ENCODE measurements around the gene CD99L2. TPM values are rescaled to one million over a fixed set of nuclear protein-coding genes. Genes with fewer than 3 reads are reported as not detected.

The CD99L2 gene
- total and polyA plus RNA-seq, 7 experiments from 2014 or later, result 14.3 to 20.4 (median 16.0) TPM

DNA sequence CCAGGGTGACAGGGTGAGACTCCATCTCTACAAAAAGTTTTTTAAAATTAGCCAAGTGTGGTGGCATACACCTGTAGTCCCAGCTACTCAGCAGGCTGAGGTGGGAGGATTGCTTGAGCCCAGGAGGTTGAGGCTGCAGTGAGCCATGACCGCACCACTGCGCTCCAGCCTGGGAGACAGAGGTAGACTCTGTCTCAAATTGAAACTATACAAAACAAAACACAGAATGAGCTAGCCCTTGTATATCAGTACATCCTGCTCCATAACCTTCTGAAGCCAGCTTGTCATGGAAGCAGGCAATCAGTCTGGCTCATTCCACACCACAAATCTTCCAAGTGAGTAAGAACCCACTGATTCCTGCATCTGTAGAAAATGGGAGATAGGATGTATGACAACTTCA, 49.0 kb downstream of the CD99L2 start:
- no peaks in the 10 kb centered on the region for H3K36me3 ChIP-seq (ENCODE audit: control insufficient read depth in 2 of 3, insufficient read depth in 3 of 3, low read length in 3 of 3)
- POLR2A ChIA-PET, result no interaction called here
- no peaks in the 10 kb centered on the region for H3K27me3 Mint-ChIP-seq
- H3K4me3 ChIP-seq (ENCODE audit: low read length), result no peak overlapping the region
- CTCF ChIA-PET, result no interaction called here
- H3K9me3 Mint-ChIP-seq, result peaks cover 0 to 7% (median 0%) of the 10 kb centered on the region in 11 donors
- peaks cover 3 to 14% (median 3%) of the 10 kb centered on the region in 5 donors for H3K36me3 Mint-ChIP-seq
- ATAC-seq (no peak), DNase-seq (no peak)
- no peaks in the 10 kb centered on the region for H3K27me3 ChIP-seq (ENCODE audit: control insufficient read depth in 2 of 2, insufficient read depth in 2 of 2, low read length in 2 of 2)
- intact Hi-C loops (cut with micrococcal nuclease), result no loop called here
- no peak overlapping the region for H3K27ac ChIP-seq (ENCODE audit: low read depth, low read length)
- no peak overlapping the region for H3K4me3 Mint-ChIP-seq
- H3K9me3 ChIP-seq (ENCODE audit: control insufficient read depth in 2 of 3, low read length in 3 of 3), result no peaks in the 10 kb centered on the region
- H3K27ac Mint-ChIP-seq, result no peak overlapping the region
- peaks cover 0 to 22% (median 7%) of the 10 kb centered on the region in 7 donors for H3K4me1 Mint-ChIP-seq
- H3K4me1 ChIP-seq (ENCODE audit: control insufficient read depth in 2 of 2, insufficient read depth in 2 of 2, low read length in 2 of 2), result no peaks in the 10 kb centered on the region

DNA sequence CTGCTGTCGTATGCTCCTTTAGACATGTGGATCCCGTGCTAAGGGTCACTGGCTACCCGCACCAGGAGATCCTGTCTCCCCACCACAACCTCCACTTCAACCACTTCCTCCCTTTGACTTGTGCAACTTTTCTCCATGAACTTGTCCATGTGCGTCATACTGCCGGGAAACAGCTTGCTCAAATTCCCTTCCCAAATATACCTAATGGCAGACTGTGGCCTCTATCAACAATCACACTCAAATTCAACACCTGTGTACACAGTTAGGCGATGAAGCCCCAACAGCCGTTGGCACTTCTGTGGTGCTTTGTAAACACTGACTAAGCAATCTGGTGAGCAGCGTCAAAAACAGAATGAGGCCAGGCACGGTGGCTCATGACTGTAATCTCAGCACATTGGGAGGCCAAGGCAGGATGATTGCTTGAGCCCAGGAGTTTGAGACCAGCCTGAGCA, 49.5 kb downstream of the CD99L2 start:
- no peaks in the 10 kb centered on the region for H3K27me3 Mint-ChIP-seq
- peaks cover 0 to 17% (median 7%) of the 10 kb centered on the region in 7 donors for H3K4me1 Mint-ChIP-seq
- no peak overlapping the region for H3K4me3 Mint-ChIP-seq
- peak overlapping the region in 1 of 9 donors; percentile 38 for H3K27ac Mint-ChIP-seq
- Histone ChIP-seq H3K4me3 (ENCODE audit: low read length) (no peak overlapping the region), H3K4me1 (ENCODE audit: control insufficient read depth in 2 of 2, insufficient read depth in 2 of 2, low read length in 2 of 2) (no peaks in the 10 kb centered on the region), H3K27me3 (ENCODE audit: control insufficient read depth in 2 of 2, insufficient read depth in 2 of 2, low read length in 2 of 2) (no peaks in the 10 kb centered on the region), H3K27ac (ENCODE audit: low read depth, low read length) (no peak overlapping the region), H3K9me3 (ENCODE audit: control insufficient read depth in 2 of 3, low read length in 3 of 3) (no peaks in the 10 kb centered on the region), H3K36me3 (ENCODE audit: control insufficient read depth in 2 of 3, insufficient read depth in 3 of 3, low read length in 3 of 3) (no peaks in the 10 kb centered on the region)
- CTCF ChIA-PET, result no interaction called here
- peaks cover 0 to 5% (median 0%) of the 10 kb centered on the region in 11 donors for H3K9me3 Mint-ChIP-seq
- H3K36me3 Mint-ChIP-seq, result peaks cover 0 to 12% (median 3%) of the 10 kb centered on the region in 5 donors
- ATAC-seq (peak; percentile 41), DNase-seq (no peak)
- intact Hi-C loops (cut with micrococcal nuclease), result no loop called here
- POLR2A ChIA-PET, result no interaction called here

DNA sequence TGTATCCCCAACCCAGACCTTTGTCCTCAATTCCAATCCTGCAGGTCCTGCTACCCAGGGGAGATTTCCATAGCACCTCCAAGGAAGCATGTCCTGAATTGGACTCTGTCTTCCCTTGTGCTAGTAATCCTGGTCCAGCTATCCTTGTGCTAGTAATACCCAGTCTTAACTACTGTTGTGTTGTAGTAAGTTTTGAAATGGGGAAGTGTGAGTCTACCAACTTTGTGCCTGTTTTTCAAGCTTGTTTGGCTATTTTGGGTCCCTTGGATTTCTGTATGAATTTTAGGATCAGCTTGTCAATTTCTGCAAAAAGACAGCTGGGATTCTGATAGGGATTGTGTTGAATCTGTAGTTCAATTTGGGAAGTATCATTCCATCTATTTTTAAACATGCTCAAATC, 51.4 kb downstream of the CD99L2 start:
- Histone ChIP-seq H3K9me3 (ENCODE audit: control insufficient read depth in 2 of 3, low read length in 3 of 3) (no peaks in the 10 kb centered on the region), H3K27ac (ENCODE audit: low read depth, low read length) (no peak overlapping the region), H3K36me3 (ENCODE audit: control insufficient read depth in 2 of 3, insufficient read depth in 3 of 3, low read length in 3 of 3) (no peaks in the 10 kb centered on the region), H3K4me1 (ENCODE audit: control insufficient read depth in 2 of 2, insufficient read depth in 2 of 2, low read length in 2 of 2) (no peaks in the 10 kb centered on the region), H3K4me3 (ENCODE audit: low read length) (no peak overlapping the region), H3K27me3 (ENCODE audit: control insufficient read depth in 2 of 2, insufficient read depth in 2 of 2, low read length in 2 of 2) (no peaks in the 10 kb centered on the region)
- H3K4me1 Mint-ChIP-seq, result peaks cover 0 to 11% (median 7%) of the 10 kb centered on the region in 7 donors
- ChIA-PET CTCF (no interaction called here), POLR2A (no interaction called here)
- H3K27me3 Mint-ChIP-seq, result no peaks in the 10 kb centered on the region
- ATAC-seq (no peak), DNase-seq (no peak)
- H3K27ac Mint-ChIP-seq, result peak overlapping the region in 1 of 9 donors; percentile 6
- peaks cover 0 to 5% (median 1%) of the 10 kb centered on the region in 5 donors for H3K36me3 Mint-ChIP-seq
- peaks cover 0 to 5% (median 0%) of the 10 kb centered on the region in 11 donors for H3K9me3 Mint-ChIP-seq
- no peak overlapping the region for H3K4me3 Mint-ChIP-seq
- intact Hi-C loops (cut with micrococcal nuclease), result no loop called here

DNA sequence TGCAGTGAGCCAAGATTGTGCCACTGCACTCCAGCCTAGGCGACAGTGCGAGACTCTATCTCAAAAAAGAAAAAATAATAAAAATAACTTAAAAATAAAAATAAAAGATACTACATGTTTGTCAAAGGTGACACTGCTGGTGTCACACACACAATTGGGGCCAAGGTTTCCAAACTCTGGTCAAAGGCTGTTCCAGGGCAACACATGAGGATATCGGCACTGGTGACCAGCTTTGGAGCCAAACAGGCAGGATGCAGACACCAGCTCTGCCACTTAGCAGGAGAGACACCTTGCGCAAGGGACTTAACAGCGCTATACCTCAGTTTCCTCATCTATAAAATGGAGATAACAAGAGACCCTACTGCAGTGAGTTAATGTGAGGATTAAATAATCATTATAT, 52.3 kb downstream of the CD99L2 start:
- peaks cover 0 to 3% (median 0%) of the 10 kb centered on the region in 5 donors for H3K36me3 Mint-ChIP-seq
- H3K9me3 Mint-ChIP-seq, result peaks cover 0 to 2% (median 0%) of the 10 kb centered on the region in 11 donors
- H3K4me3 Mint-ChIP-seq, result no peak overlapping the region
- no peaks in the 10 kb centered on the region for H3K9me3 ChIP-seq (ENCODE audit: control insufficient read depth in 2 of 3, low read length in 3 of 3)
- intact Hi-C loops (cut with micrococcal nuclease), result no loop called here
- no peaks in the 10 kb centered on the region for H3K27me3 ChIP-seq (ENCODE audit: control insufficient read depth in 2 of 2, insufficient read depth in 2 of 2, low read length in 2 of 2)
- no peaks in the 10 kb centered on the region for H3K36me3 ChIP-seq (ENCODE audit: control insufficient read depth in 2 of 3, insufficient read depth in 3 of 3, low read length in 3 of 3)
- ChIA-PET POLR2A (no interaction called here), CTCF (no interaction called here)
- no peaks in the 10 kb centered on the region for H3K4me1 ChIP-seq (ENCODE audit: control insufficient read depth in 2 of 2, insufficient read depth in 2 of 2, low read length in 2 of 2)
- H3K27ac Mint-ChIP-seq, result no peak overlapping the region
- H3K27ac ChIP-seq (ENCODE audit: low read depth, low read length), result no peak overlapping the region
- no peak for ATAC-seq
- no peak overlapping the region for H3K4me3 ChIP-seq (ENCODE audit: low read length)
- peaks cover 0 to 14% (median 7%) of the 10 kb centered on the region in 7 donors for H3K4me1 Mint-ChIP-seq
- DNase-seq, result no peak
- no peaks in the 10 kb centered on the region for H3K27me3 Mint-ChIP-seq

DNA sequence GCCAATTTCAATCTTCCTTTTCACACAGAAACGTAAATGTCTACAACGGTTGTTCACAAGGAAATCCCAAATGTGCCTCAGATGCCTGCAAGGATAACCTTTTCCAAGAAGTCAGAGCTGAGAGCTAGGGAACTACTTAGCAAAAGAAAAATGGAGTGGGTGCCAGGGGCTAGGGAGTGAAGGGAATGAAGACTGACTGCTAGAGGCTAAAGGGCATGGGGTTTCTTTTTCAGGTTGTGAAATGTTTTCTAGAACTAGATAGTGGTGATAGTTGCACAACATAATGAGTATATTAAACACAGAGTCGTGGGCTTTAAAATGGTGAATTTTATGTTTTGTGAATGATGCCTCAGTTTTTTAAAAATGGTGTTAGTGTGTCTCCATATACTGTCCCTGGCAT, 53.4 kb downstream of the CD99L2 start:
- Mint-ChIP-seq H3K9me3 (peaks cover 0 to 2% (median 0%) of the 10 kb centered on the region in 11 donors), H3K4me3 (no peak overlapping the region), H3K27ac (no peak overlapping the region), H3K27me3 (no peaks in the 10 kb centered on the region), H3K36me3 (peaks cover 0 to 3% (median 0%) of the 10 kb centered on the region in 5 donors), H3K4me1 (peaks cover 0 to 16% (median 7%) of the 10 kb centered on the region in 7 donors)
- CTCF ChIA-PET, result interaction anchor here (0.7 kb wide), 1 partner anchor 949 kb away, joined by 3 read pairs; no protein-coding TSS in a partner anchor
- Histone ChIP-seq H3K9me3 (ENCODE audit: control insufficient read depth in 2 of 3, low read length in 3 of 3) (no peaks in the 10 kb centered on the region), H3K27ac (ENCODE audit: low read depth, low read length) (no peak overlapping the region), H3K36me3 (ENCODE audit: control insufficient read depth in 2 of 3, insufficient read depth in 3 of 3, low read length in 3 of 3) (no peaks in the 10 kb centered on the region), H3K27me3 (ENCODE audit: control insufficient read depth in 2 of 2, insufficient read depth in 2 of 2, low read length in 2 of 2) (no peaks in the 10 kb centered on the region), H3K4me3 (ENCODE audit: low read length) (no peak overlapping the region), H3K4me1 (ENCODE audit: control insufficient read depth in 2 of 2, insufficient read depth in 2 of 2, low read length in 2 of 2) (no peaks in the 10 kb centered on the region)
- intact Hi-C loops (cut with micrococcal nuclease), result no loop called here
- DNase-seq (no peak), ATAC-seq (no peak)
- POLR2A ChIA-PET, result no interaction called here

DNA sequence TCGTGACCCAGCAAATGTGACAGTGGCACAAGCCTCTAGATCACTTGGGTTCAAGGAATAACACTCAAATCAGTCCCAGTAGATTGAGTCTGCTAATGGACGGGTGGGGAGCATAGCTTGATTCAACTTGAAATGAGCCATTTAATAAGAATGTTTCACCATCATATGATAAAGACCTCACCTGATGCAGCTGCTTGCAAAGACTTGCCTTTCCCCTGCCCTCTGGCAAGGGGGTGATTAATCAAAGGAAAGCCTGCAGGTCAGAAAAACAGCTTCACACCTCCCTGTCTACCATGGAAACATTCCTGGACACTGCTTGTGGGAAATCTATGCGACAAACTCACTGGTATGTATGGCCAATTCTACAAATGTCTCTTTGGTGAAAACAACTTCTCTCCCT, 54.5 kb downstream of the CD99L2 start:
- Histone ChIP-seq H3K9me3 (ENCODE audit: control insufficient read depth in 2 of 3, low read length in 3 of 3) (no peaks in the 10 kb centered on the region), H3K27ac (ENCODE audit: low read depth, low read length) (no peak overlapping the region), H3K36me3 (ENCODE audit: control insufficient read depth in 2 of 3, insufficient read depth in 3 of 3, low read length in 3 of 3) (no peaks in the 10 kb centered on the region), H3K27me3 (ENCODE audit: control insufficient read depth in 2 of 2, insufficient read depth in 2 of 2, low read length in 2 of 2) (no peaks in the 10 kb centered on the region), H3K4me3 (ENCODE audit: low read length) (no peak overlapping the region), H3K4me1 (ENCODE audit: control insufficient read depth in 2 of 2, insufficient read depth in 2 of 2, low read length in 2 of 2) (no peaks in the 10 kb centered on the region)
- Mint-ChIP-seq H3K9me3 (peaks cover 0 to 2% (median 0%) of the 10 kb centered on the region in 11 donors), H3K4me1 (peaks cover 0 to 16% (median 7%) of the 10 kb centered on the region in 7 donors), H3K27ac (no peak overlapping the region), H3K36me3 (peaks cover 0 to 3% (median 0%) of the 10 kb centered on the region in 5 donors), H3K4me3 (no peak overlapping the region), H3K27me3 (no peaks in the 10 kb centered on the region)
- DNase-seq (no peak), ATAC-seq (no peak)
- CTCF ChIA-PET, result no interaction called here
- POLR2A ChIA-PET, result no interaction called here
- intact Hi-C loops (cut with micrococcal nuclease), result no loop called here

DNA sequence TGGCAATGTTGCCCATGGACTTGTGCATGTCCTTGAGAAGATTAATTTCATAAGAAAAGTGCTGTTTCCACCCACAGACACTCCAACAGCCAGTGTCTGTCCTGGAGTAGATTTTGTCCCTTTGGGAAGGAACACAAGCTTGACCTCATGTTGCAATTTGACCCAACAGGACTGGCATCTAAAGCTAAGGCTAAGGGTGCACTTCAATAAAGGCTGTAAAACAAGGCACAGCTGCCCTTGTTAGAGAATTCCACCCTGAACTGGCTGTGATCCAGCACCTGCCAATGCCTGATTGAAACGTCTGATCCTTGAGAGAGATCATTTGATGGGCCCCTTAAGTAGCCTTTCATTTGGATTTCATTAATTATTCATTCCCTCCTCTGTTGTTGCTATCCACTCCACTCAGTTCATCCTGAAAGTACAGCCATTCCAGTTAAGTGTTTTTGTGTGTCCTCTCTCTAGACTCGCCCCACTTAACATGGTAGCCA, 56.2 kb downstream of the CD99L2 start:
- DNase-seq (no peak), ATAC-seq (no peak)
- Histone ChIP-seq H3K36me3 (ENCODE audit: control insufficient read depth in 2 of 3, insufficient read depth in 3 of 3, low read length in 3 of 3) (no peaks in the 10 kb centered on the region), H3K27me3 (ENCODE audit: control insufficient read depth in 2 of 2, insufficient read depth in 2 of 2, low read length in 2 of 2) (no peaks in the 10 kb centered on the region), H3K4me1 (ENCODE audit: control insufficient read depth in 2 of 2, insufficient read depth in 2 of 2, low read length in 2 of 2) (no peaks in the 10 kb centered on the region), H3K4me3 (ENCODE audit: low read length) (no peak overlapping the region), H3K9me3 (ENCODE audit: control insufficient read depth in 2 of 3, low read length in 3 of 3) (no peaks in the 10 kb centered on the region), H3K27ac (ENCODE audit: low read depth, low read length) (no peak overlapping the region)
- Mint-ChIP-seq H3K27me3 (no peaks in the 10 kb centered on the region), H3K4me3 (no peak overlapping the region), H3K27ac (no peak overlapping the region), H3K9me3 (no peaks in the 10 kb centered on the region), H3K4me1 (peaks cover 0 to 10% (median 2%) of the 10 kb centered on the region in 7 donors), H3K36me3 (no peaks in the 10 kb centered on the region)
- ChIA-PET POLR2A (no interaction called here), CTCF (no interaction called here)
- intact Hi-C loops (cut with micrococcal nuclease), result no loop called here

All from naive thymus-derived CD4-positive, alpha-beta T cell (primary cell).